ENCODE measurements around the gene SORBS2. TPM values are rescaled to one million over a fixed set of nuclear protein-coding genes. Genes with fewer than 3 reads are reported as not detected.

Gene SORBS2
- total and polyA plus RNA-seq, 2 of the 8 experiments (the other 6 are each of a cell fraction or from before 2014, with no cell fraction given) = 73.0 to 87.1 TPM

GRCh38 chr4:185736882-185737281 lies 75.1 kb downstream of the SORBS2 start (continued):
- TF ChIP-seq CHD7 (IDR thresholded peaks at IDR 0.05; ENCODE audit: insufficient replicate concordance, low read length) (no peak), MAFK (IDR thresholded peaks at IDR 0.05; ENCODE audit: low read depth, low read length) (no peak), CBX8 (IDR thresholded peaks at IDR 0.05; ENCODE audit: borderline replicate concordance, low read depth, low read length) (no peak), POLR2A (IDR thresholded peaks at IDR 0.05; ENCODE audit: control extremely low read depth in 1 of 2, low read depth in 2 of 2, low read length in 2 of 2) (no peak), USF2 (IDR thresholded peaks at IDR 0.05; ENCODE audit: low read length) (no peak), EP300 (IDR thresholded peaks at IDR 0.05; ENCODE audit: borderline replicate concordance in 1 of 2, low read depth in 2 of 2, low read length in 2 of 2) (no peak), SP4 (IDR thresholded peaks at IDR 0.05; ENCODE audit: low read length) (no peak), PHF8 (conservative IDR thresholded peaks at IDR 0.05; ENCODE audit: low read depth, low read length) (no peak), CEBPB (IDR thresholded peaks at IDR 0.05; ENCODE audit: low read depth, low read length) (no peak), BCL11A (IDR thresholded peaks at IDR 0.05; ENCODE audit: low read depth in 2 of 2, low read length in 2 of 2) (no peak), CTBP2 (IDR thresholded peaks at IDR 0.05; ENCODE audit: borderline replicate concordance, insufficient read depth, insufficient read length, low read length) (no peak)
